GM12865 (cell line): ENCODE measurements around the gene HSPG2.

Source experiments
- DNase-seq: peaks from one replicate; pipeline ENCODE4 v3.0.0; 2010; ENCODE audit warnings: low read depth
- H3K4me3 ChIP-seq: 2 replicates; pipeline ENCODE4 v1.5.1; 2011; ENCODE audit warnings: mild to moderate bottlenecking, low read depth, low read length, control low read depth
- TF ChIP-seq, protein P1 (sequence below): IDR thresholded peaks from 2 replicates; pipeline ENCODE4 v1.5.1; 2011; ENCODE audit warnings: low read length, control low read depth, low read depth, inconsistent platforms; ENCODE audit not compliant: insufficient read depth; ENCODE audit errors: missing control alignments

Gene HSPG2

DNA sequence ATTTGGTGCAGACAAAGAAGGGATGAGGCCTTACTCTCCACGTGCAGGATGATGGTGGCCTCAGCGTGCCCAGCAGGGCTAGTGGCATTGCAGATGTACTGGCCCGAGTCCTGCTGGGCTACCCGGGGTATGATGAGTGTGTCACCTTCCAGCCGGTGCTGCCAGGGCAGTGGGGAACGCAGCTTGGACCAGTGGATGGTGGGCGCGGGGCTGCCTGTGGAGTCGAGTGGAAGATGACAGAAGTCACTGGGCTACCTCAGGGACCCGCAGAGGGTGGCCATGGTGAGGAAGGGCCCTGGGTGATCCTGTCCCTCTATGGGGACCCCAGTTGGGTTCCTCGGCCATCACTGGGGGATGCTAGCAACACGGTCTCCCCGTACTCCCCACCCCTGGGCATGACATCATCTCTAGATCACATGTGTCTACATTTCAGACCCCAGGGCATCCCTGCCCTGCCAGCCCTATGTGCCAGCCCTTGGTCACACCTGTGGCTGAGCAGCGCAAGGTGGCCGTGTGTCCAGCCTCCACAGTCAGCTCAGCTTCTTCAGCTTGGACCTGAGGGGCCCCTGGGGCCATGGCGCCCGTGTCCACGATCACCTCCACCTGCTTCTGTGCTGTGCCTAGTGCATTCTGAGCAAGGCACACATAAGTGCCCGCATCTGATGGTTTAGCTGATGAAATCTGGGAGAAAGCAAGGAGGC, 97.6 kb downstream of the HSPG2 start:
- H3K4me3 ChIP-seq = no peak overlapping the region
- TF ChIP-seq, protein P1, sequence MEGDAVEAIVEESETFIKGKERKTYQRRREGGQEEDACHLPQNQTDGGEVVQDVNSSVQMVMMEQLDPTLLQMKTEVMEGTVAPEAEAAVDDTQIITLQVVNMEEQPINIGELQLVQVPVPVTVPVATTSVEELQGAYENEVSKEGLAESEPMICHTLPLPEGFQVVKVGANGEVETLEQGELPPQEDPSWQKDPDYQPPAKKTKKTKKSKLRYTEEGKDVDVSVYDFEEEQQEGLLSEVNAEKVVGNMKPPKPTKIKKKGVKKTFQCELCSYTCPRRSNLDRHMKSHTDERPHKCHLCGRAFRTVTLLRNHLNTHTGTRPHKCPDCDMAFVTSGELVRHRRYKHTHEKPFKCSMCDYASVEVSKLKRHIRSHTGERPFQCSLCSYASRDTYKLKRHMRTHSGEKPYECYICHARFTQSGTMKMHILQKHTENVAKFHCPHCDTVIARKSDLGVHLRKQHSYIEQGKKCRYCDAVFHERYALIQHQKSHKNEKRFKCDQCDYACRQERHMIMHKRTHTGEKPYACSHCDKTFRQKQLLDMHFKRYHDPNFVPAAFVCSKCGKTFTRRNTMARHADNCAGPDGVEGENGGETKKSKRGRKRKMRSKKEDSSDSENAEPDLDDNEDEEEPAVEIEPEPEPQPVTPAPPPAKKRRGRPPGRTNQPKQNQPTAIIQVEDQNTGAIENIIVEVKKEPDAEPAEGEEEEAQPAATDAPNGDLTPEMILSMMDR = no peak
- DNase-seq = no peak

DNA sequence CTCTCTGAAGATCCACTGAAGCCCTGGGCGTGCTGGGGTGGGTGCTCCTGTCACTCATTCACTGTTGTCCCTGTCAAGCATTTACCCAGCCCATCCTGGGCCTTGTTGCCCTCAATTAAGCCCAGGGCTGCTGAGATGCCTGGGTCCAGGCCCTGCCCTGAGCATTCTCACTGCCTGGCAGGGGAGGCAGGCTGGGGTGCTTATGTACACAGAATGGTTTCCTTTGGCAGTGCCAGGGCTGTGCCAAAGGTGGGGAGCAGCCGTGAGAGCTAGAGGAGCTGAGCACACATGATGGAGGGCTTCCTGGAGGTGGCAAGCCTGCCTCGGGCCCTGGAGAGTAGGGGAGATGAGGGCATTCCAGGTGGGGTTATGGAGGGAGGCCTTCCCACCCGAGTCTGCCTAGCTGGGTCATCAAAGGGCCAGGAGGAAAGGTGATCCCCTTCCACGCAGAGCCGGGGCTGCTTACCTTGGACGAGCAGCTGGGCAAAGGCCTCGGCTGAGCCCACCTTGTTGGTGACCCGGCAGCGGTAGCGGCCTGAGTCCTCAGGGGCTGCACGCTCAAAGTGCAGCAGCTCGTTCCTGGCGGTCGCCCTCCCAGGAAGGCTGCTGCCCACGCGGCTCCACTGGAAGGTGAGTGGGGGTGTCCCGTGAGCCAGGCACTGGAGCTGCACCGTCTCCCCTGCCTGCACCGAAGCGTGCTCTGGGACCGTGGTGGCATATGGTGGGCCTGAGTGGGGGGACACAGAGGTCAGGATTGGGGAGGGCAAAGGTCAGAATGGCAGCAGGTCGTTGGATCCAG, 98.6 kb downstream of the HSPG2 start:
- H3K4me3 ChIP-seq = no peak overlapping the region
- no peak for DNase-seq
- TF ChIP-seq, protein P1 = no peak

DNA sequence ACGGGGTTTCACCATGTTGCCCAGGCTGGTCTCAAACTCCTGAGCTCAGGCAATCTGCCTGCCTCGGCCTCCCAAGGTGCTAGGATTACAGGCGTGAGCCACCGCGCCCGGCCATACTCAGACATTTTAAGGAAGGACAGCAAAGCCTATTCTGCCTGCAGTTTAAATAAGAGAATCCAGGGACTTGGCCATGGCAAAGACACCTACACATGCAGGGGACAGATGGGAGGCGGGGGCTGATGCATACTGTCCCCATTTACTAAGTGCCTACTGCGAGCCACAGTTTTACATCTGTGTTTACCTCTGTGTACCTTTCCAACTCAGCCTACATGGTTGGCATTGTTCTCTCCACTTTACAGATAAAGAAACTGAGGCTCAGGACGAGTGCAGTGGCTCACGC, 99.6 kb downstream of the HSPG2 start:
- no peak overlapping the region for H3K4me3 ChIP-seq
- DNase-seq = no peak
- TF ChIP-seq, protein P1 = no peak

DNA sequence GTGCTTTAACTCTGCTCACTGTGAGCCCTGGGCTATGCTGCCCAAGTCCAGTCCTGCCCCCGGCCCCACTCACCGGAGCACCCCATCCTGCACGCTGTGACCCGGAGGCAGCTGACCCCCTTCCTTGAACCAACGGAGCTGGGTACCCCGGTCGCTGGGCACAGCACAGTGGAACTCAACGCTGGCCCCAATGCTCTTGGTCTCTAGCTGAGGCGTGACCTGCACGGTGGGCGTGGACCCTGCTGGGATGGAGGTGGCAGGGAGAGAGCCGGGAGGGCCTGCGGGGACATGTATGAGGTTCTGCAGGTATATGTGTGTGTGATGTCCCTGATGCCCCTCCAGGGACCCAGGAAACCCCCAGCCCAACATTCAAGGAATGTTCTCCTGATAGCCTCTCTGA, 100.4 kb downstream of the HSPG2 start:
- TF ChIP-seq, protein P1 = no peak
- no peak overlapping the region for H3K4me3 ChIP-seq
- no peak for DNase-seq

DNA sequence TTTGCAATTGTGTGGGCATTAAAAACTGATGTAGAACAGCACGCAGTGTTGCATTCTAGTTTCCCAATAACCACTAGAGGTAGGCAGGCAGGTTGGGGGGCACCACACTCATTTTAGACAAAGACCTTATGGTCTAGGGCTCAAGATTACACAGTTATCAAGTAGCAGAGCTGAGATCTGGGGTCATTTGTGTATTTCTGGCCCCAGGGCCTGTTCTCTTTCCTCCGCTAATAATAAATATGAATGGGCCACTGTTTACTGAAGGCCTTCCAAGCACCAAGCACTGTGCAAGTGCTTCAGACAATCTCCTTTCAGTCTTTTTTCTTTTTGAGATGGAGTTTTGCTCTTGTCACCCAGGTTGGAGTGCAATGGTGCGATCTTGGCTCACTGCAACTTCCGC, 101.1 kb downstream of the HSPG2 start:
- TF ChIP-seq, protein P1 = no peak
- H3K4me3 ChIP-seq = no peak overlapping the region

DNA sequence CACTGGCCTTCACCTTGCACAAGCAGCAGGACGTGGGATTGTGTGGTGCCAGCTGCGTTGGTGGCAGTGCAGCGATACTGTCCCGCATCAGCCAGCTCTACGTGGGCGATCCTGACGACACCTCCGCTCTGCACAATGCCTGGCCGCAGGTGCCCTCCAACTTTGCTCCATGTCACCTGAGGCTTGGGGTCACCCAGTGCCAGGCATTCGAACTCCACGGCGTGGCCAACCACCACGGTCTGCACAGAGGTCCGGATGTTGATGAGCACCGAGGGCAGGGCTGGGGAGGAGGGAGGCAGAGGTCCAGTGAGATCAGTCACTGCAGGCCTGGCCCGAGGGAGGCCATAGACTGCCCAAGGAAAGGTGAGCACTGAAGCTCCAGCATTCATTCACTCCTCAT, 102.4 kb downstream of the HSPG2 start:
- H3K4me3 ChIP-seq = no peak overlapping the region
- DNase-seq = no peak
- TF ChIP-seq, protein P1 = no peak

More for the DNA sequence above, 101.1 kb downstream of the HSPG2 start:
- DNase-seq = no peak
